Measurements from ENCODE around the gene RAET1L.

Gene RAET1L

DNA sequence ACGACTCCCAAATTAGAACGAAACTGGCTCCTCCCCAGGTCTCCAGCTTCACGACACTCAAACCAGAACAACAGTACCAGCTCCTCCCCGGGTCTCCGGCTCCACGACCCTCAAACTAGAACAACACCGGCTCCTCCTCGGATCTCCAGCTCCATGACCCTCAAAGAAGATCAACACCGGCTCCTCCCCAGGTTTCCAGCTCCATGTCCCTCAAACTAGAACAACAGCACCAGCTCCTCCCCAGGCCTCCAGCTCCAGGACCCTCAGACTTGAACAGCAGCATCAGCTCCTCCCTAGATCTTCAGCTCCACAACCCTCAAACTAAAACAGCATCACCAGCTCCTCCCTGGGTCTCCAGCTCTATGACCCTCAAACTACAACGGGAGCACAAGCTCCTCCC lies 29.8 kb upstream of the RAET1L start:
- TF ChIP-seq GATA3 (IDR thresholded peaks at IDR 0.05; ENCODE audit: low read depth, low read length) (no peak), GATA2 (IDR thresholded peaks at IDR 0.05; ENCODE audit: low read depth, low read length) (no peak)

DNA sequence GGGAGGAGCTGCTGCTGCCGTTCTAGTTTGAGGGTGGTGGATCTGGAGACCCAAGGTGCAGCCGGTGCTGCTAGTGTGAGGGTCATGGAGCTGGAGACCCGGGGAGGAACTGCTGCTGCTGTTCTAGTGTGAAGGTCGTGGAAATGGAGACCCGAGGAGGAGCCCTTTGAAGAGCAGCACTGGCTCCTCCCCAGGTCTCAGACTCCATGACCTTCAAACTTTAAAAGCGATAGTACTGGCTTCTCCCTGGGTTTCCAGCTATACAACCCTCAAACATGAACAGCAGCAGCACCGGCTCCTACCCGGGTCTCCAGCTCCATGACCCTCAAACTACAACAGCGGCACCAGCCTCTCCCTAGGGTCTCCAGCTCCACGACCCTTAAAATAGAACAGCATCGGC lies 28.1 kb upstream of the RAET1L start:
- TF ChIP-seq GATA2 (IDR thresholded peaks at IDR 0.05; ENCODE audit: low read depth, low read length) = no peak
- no peak for TF ChIP-seq GATA3 (IDR thresholded peaks at IDR 0.05; ENCODE audit: low read depth, low read length)

DNA sequence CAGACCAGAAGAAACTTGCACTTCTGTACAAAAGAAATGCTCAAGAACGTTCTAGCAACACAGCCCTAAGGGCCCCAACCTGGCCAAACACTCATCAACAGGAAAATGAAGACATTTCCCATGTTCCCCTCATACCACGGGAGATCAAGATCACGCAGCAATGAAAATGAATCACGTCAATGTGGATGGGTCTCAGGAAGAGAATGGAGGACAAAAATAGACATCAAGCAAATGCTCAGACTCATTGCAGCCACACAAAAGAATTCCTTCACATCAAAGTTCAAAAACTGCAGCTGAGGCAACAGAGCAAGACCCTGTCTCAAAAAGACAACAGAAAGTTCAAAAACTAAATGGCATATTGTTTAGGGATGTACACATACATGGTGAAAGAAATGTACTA lies 25.5 kb upstream of the RAET1L start:
- TF ChIP-seq GATA3 (IDR thresholded peaks at IDR 0.05; ENCODE audit: low read depth, low read length) = no peak
- TF ChIP-seq GATA2 (IDR thresholded peaks at IDR 0.05; ENCODE audit: low read depth, low read length) = no peak

DNA sequence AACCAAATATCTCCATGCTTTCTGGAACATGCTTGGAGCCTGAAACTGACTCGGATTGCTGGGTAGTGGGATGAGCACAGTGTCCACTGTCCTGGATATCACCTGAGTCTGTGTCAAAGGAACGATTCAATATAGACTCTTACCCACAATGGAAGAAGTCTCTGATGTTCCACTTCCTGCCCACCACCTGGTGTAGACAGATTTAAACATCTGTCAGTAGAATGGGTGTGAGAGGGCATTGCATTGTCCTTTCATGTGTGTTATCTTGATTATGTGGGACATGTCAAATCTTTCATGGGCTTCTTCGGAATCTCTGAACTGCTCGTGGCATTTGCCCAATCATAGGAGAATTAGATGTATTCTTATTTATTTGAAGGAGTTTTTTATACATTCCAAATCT lies 22.8 kb upstream of the RAET1L start:
- TF ChIP-seq GATA3 (IDR thresholded peaks at IDR 0.05; ENCODE audit: low read depth, low read length) (no peak), GATA2 (IDR thresholded peaks at IDR 0.05; ENCODE audit: low read depth, low read length) (no peak)

DNA sequence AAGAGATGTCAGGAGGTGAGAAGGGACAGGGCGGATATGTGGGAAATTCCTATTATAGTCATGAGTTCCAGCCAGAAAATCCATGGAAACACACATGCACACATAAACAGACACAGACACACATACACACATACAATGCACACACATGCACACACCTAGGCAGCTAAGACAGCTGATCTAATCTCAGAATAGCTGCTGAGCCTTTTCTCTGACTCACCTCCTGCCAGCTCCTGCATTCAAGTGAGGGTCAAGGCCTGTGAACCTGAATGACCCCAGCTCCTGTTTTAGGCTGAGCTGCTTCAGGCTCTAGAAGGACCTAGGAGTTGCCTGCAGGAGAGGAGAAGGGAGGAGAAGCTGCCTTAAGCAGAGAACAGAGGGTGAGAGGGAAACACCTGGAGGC lies 21.6 kb upstream of the RAET1L start:
- TF ChIP-seq GATA3 (IDR thresholded peaks at IDR 0.05; ENCODE audit: low read depth, low read length) = no peak
- no peak for TF ChIP-seq GATA2 (IDR thresholded peaks at IDR 0.05; ENCODE audit: low read depth, low read length)

DNA sequence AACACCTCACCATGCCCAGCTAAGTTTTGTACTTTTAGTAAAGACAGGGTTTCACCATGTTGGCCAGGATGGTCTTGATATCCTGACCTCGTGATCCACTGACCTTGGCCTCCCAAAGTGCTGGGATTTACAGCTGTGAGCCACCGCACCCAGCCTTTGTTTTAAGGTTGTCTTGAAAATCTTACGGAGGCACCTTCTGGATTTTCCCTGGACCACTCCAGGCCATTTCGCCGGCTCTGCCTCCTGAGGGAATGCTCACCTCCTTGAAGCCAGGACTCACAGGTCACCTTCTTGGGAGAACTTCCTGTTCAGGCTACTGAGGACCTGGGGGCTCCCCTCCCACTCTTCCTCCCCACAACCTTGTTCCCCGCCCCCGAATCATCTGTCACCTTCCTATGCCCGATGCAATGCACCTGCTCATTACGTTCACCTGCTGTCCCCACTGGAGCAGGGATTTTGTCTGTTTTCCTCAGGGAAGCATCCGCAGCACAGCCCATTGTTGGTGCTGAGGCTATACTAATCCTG lies 19.4 kb upstream of the RAET1L start:
- TF ChIP-seq GATA3 (IDR thresholded peaks at IDR 0.05; ENCODE audit: low read depth, low read length) (no peak), GATA2 (IDR thresholded peaks at IDR 0.05; ENCODE audit: low read depth, low read length) (no peak)

DNA sequence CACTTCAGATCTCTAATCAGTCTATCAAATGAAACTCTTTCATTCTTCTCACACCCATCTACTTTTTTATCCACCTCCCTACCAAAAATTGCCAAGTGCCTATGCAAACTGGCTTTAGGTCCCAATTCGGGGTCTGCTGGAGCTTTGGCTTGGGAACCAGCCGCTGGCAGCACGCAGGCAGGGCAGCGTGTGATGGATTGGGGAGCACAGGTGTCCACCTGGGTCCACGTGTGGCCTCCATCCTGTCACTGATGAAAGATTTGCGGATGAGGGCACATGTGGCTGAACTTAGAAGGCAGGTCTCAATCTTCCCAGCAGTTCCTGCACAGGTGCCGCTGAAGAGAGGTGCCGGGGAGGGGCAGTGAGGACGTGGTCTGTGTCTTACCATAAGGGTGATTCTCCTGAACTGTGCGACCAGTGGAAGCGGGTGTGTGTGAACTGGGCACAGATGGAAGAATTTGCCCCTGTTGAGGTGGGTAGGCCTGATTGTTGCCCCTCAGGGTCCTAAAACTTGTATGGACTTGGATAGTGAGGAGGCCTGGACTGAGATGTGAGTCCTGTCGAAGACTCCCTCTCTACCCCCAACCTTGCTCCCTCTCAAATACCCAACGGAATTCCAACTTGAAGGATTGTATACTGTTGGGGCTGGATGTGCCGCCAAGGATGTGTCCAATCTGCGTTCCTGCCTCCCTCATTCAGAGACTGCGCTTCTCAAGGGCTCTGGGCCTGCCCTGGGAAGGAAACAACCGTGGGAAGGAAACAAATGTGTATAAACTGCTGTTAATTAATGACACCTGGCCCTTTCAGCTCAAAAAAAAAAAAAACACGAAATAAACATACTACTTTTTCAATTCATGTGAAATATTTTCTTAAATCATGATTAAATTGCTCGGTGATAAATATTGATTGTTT lies 18.4 kb upstream of the RAET1L start:
- no peak for TF ChIP-seq GATA3 (IDR thresholded peaks at IDR 0.05; ENCODE audit: low read depth, low read length)
- no peak for TF ChIP-seq GATA2 (IDR thresholded peaks at IDR 0.05; ENCODE audit: low read depth, low read length)

DNA sequence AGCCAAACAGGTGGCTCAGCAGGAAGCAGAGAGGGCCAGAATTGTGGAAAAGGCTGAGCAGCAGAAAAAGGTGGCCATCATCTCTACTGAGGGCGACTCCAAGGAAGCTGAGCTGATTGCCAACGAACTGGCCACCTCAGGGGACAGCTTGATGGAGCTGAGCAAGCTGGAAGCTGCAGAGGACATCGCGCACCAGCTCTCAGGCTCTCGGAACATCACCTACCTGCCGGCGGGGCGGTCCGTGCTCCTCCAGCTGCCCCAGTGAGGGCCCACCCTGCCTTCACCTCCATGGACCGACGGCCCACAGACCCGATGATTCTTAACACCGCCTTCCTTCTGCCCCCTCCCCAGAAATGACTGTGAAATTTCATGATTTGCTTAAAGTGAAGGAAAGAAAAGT lies 17.8 kb upstream of the RAET1L start:
- no peak for TF ChIP-seq GATA3 (IDR thresholded peaks at IDR 0.05; ENCODE audit: low read depth, low read length)
- TF ChIP-seq GATA2 (IDR thresholded peaks at IDR 0.05; ENCODE audit: low read depth, low read length) = no peak

DNA sequence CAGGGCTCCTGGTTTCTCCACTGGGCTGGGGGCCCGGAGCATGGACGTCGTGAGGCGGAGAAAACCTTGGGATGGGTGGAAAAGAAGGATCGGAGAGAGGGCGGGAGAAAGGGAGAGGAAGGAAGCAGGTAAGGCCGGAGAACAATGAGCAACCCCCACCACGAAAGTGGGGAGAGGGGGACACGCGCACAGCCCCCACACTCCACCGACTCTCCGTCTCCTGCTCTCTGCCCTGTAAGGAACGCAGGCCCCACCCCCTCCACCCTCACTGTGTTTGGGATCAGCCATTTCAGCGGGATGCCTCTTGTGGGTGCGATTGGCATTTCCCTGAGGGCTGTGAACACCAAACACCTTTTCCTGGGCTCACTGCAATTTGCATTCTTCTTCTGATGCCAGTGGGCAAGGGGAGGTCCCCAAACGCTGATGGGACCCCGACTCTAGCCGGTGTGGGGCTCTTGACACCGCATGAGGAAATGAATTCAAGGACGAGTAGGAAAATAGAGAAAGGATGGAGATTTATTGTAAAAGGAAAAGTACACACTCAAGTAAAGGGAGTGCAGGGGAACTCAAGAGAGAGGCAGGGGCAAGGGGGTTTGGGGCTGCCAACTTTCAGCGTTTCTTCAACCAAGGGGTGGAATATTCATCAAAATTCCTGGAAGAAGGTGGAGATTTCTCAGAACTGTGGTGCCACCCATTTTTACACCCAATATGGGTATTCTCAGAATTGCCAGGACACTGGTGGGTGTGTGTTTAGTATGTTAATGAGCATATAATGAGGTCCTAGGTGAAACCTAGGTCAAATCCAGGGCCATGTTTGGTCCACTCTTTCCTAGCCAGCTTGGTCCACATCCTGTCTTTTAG lies 13.1 kb upstream of the RAET1L start:
- TF ChIP-seq GATA3 (IDR thresholded peaks at IDR 0.05; ENCODE audit: low read depth, low read length) (no peak), GATA2 (IDR thresholded peaks at IDR 0.05; ENCODE audit: low read depth, low read length) (no peak)

DNA sequence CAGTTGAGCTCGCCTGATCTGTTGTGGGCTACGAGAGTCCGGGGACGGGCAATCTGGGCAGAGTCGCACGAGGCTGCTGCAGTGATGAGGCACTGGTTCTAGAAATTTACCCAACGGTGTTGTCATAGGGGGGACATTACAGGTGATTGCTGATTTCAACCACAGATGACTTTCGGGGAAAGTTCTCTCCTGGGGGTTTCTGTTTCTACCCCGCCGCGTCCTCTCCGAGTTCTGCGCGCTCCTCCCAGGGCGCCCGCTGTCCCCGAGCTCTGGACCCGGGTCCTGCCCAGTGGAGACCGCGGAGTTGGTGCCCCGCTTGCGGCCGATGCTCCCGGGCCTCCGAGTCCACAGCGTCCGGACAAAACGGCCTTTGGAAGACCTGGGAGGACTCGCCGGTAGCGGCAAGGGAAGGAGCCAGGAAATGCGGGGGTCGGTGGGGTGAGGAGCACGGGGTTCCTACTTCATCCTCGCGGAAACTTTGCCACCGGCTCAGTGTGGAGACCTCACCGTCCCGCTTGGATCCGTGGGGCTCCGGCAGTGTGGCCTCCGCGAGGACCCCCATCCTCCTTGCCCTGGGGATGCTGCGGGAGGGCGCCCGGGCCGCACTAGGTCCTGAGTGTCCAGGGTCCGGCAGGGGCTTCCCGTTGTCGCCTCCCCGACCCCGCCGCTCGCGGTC lies 12.3 kb upstream of the RAET1L start:
- TF ChIP-seq GATA2 (IDR thresholded peaks at IDR 0.05; ENCODE audit: low read depth, low read length) = no peak
- TF ChIP-seq GATA3 (IDR thresholded peaks at IDR 0.05; ENCODE audit: low read depth, low read length) = no peak

DNA sequence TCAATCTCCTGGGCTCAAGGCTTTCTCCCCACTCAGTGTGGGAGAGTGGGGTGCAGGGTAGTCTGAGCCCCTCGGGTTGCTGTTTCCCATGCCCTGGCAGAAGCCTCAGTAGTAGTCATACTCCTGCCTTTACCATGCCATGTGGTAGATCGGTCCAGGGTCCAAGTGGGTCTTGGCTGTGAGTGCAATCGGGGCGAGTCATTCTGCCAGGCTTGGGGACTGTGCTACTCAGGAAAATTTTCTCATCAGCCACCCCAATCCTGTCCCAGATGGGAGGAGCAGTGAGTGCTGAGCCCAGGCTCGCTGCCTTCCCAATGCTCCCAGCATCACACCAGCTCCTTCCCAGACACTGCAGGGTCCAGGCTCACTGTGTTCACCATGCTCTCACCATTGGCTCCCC lies 10.7 kb upstream of the RAET1L start:
- TF ChIP-seq GATA3 (IDR thresholded peaks at IDR 0.05; ENCODE audit: low read depth, low read length) (no peak), GATA2 (IDR thresholded peaks at IDR 0.05; ENCODE audit: low read depth, low read length) (no peak)

DNA sequence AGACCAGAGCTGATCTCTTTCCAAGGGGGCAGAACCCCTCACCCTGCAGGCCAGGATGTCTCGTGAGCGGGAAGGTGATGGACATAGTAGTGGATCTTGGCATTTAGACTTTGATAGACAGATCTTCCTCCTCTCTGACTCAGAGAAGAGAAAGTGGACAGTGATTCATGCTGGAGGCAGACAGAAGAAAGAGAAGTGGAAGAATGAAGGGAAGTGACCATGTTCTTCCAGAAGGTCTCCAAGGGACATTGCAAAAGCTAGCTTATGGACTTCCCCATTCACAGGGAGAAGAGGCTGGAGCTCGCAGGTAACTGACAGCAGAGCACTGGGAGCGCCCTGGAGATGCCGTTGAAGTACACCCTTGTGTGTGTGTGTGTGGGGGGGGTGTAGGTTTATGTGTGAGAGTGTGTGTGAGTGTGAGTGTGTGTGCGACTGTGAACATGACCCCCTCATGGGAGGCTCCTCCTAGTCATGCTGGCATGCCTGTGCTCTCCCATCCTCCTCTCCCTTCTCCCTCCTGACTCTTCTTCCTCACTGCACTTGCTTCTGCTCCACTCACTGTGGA lies 8.0 kb upstream of the RAET1L start:
- TF ChIP-seq GATA3 (IDR thresholded peaks at IDR 0.05; ENCODE audit: low read depth, low read length) = no peak
- TF ChIP-seq GATA2 (IDR thresholded peaks at IDR 0.05; ENCODE audit: low read depth, low read length) = no peak

DNA sequence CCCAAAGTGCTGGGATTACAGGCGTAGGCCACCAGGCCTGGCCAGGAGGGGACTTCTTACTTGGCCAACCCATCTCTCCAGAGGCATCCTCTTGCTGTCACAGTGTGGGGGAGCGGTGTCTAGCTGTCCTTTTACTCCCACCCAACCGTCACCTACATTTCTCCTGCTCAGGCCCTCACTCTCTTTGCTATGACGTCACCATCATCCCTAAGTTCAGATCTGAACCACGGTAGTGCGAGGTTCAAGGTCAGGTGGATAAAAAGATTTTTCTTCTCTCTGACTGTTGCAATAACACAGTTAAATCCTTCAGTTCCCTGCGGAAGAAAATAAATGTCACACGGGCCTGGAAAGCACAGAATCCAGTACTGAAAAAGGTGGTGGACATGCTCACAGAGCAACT lies 7.3 kb upstream of the RAET1L start:
- no peak for TF ChIP-seq GATA3 (IDR thresholded peaks at IDR 0.05; ENCODE audit: low read depth, low read length)

DNA sequence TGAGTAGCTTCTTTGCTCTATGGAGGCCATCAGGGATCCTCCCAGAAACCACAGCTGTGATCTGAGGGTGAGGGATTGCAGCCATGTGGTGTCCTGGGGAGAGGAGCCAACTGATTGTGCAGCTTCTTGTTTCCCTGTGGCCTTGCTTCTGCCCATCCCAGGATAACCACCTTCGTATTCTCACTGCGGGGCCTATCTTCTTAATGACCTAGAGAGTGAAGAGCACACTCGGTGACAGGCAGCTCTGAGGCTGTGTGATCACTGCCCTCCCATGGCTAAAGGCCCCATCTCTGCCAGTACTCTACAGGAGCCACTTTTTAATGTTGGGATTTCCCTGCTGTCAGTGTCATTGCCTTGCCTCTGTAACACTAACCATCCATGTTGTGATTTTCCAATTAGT lies 5.3 kb upstream of the RAET1L start:
- TF ChIP-seq GATA2 (IDR thresholded peaks at IDR 0.05; ENCODE audit: low read depth, low read length) = no peak
